Activated T-cell treated with anti-CD3 and anti-CD28 coated beads for 48 hours (primary cell): ENCODE measurements around the gene INPP4B.
"Not testable (repeated sequence)": the region's sequence is repeated elsewhere in the genome, so short reads cannot be mapped to it uniquely, and the experiment has no call there.

Source experiments
- DNase-seq: peaks from one replicate; pipeline ENCODE4 v3.0.0-alpha.2; 2020; ENCODE audit warnings: low read depth

INPP4B gene

DNA sequence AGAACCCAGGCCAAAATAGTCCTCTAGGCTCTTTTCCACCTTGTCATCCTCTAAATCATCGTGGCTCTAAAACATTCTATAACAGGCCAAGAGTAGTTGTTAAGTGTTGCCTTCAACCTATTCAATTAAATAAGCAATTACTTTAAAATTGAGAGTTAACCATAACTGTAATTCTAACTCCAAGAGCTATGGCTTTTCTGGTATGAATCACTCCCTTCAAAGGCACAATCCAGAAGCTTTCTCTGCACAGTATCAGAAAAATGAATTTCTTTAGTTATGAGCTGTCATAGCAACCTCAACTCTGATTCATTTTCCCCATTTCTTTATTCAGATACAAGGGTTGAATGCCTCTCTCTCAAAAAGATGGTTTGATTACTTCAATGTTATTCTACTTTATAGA, 21.7 kb downstream of the INPP4B start:
- no peak for DNase-seq

DNA sequence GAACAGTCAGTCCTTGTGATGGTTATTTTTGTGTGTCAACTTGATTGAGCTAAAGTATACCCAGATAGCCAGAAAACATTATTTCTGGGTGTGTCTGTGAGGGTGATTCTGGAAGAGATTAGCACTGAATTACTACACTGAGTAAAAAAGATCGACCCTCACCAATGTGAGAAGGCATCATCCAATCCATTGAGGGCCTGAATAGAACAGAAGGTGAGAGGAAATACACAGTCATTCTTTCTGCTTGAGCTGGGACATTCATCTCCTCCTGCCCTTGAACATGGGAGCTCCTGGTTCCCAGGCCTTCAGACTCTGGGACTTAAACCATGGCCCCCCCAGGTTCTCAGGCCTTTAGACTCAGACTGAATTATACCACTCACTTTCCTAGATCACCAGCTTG, 22.3 kb downstream of the INPP4B start:
- DNase-seq: no peak

DNA sequence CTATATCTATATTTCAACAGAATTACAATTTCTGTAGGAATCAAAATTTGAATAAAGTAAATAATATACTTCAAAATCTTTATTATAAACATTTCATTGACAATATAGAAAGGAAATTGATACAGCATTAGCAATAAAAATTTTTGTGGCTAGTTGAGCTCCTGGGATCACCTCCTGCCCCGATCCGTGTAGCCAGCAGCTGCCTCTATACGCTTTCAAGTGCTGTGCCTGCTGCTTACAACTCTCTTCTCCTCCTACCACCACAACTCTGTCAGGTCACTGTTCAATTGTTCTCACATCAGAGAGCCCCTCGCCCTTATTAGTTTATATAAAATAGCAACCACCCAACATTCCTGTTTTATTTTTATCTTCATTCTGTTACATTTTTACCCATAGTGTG, 27.6 kb downstream of the INPP4B start:
- no peak for DNase-seq

DNA sequence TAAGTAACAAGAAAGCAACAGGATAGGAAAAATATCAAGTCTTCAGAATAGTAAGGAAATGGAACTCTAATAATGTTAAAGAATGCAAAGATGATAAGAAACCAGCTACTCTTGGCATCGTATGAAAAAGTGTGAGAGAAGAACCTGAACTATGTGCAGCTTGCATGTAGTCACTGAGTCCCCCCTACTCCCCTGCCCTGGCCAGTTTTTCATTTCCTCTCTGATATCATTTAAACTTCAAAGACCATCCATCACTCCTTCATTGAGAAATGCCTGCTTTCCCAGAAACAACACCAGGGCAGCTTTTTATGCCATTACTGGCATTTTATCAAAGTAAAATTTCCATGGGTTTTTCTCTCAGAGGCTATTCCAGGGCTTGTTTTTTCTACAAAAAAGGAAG, 28.1 kb downstream of the INPP4B start:
- no peak for DNase-seq

DNA sequence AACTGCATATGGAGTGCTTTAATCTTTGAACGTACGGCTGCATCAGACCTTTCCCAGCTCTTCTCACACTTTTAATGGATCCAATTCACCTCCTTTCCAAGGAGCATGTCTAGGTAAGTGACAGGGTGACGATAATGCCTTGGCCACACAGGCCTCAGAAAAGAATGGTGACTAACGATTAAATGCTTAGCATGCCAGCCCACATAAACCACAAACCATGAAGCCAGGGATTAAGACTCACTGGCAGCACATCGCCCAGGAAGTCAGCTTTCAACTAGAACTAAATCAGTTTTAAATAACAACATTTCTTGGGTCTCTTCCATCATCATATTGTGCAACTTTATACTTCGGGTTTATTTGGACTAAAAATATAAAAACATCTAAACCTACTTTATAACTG, 28.7 kb downstream of the INPP4B start:
- peak; percentile 13 for DNase-seq

DNA sequence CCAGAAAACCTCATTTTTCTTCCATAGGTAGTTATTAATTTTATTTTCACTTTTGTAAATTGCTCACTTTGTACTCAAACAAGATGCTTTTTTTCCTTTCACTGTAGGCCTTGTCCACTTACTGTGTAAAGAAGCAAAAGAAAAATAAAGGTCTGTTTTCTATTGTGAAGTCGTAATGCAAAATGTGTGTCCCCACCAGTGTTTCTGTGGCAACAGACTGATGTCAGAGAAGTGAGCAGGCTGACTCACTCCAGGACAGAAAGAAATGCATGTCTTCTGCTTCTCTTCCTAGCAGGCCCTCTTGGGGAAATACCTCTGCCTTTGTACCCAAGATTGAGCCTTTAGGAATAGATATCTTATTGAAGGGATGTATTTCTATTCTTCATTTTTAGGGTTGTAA, 30.3 kb downstream of the INPP4B start:
- peak; percentile 24 for DNase-seq

DNA sequence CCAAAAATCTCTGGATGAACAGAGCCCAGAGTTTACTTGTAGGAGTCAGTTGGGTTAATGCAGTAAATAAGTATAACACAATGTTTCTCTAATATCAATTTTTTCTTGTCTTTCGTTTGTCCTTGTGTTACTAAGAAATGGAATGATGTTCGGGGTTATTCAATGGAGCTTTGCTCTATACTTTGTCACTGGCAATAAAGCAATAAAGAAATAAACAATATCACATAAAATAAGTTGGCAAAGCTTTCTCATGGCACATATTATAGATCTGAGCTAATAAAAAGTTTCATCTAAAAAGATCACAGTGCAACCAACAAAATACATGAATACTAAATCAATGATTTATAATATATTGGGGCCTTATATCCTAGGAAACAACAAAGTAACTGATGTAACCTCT, 32.7 kb downstream of the INPP4B start:
- no peak for DNase-seq

DNA sequence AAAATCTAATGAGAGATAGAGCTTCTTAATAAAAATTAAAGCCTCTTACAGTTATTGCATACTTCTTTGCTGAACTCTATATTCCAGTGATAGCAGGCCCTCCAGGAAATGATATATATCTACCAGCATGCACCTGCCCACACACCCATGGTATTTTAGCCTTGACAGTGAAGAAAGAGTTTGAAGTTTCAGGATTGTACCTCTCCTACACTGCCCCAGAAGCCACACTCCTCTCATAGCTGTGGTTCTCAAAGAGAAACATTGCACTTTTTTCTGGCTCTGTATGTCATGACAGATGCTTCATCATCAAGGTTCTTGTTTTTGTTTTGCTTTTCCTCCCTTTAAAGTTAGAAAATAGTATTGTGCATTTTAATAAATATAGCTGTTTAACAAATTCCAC, 34.0 kb downstream of the INPP4B start:
- no peak for DNase-seq

DNA sequence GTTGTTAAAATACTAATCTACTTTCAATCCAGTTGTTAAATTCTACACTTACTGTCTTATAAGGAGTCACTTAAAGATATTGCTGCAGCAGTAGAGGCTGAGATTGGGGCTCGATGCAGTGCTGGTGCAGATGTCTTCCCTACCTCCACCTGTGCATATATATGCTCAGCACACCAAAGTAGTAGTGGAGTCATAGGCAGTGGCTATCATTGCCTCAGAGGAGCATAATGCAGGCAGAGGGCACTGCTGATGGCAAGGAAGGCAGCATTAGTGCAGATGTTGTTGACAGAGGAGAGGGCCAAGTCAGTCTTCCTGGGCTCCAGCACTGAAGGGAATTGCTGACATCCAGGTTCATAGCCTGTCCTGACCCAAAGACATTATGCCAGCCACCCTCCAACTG, 35.1 kb downstream of the INPP4B start:
- DNase-seq: no peak

DNA sequence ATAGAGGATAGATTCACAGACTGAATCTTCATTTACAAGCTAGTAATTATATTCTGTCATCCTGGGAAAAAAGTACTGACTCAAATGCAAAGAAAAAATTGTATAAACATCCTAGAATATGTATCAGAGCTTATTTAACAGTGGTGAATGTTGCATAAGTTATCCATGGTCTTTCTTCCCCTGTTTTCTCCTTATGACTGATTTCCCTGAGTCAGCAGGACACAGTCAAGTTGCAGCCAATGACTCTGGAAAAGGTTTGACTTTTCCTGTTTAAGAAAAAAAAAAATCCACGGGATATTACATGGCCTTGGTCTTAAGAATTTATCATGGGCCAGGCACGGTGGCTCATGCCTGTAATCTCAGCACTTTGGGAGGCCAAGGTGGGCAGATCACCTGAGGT, 36.5 kb downstream of the INPP4B start:
- DNase-seq: no peak

DNA sequence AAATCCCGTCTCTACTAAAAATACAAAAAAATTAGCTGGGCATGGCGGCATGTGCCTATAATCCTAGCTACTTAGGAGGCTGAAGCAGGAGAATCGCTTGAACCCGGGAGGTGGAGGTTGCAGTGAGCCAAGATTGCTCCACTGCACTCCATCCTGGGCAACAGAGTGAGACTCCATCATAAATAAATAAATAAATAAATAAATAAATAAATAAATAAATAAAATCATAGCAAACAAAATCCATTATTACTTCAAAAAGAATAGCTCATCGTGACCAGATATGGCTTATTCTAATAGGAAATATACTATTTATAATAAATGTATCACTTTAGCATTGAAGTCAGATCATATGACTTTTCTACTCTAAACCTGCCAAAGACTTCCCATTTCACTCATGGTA, 42.2 kb downstream of the INPP4B start:
- not testable (repeated sequence) for DNase-seq

DNA sequence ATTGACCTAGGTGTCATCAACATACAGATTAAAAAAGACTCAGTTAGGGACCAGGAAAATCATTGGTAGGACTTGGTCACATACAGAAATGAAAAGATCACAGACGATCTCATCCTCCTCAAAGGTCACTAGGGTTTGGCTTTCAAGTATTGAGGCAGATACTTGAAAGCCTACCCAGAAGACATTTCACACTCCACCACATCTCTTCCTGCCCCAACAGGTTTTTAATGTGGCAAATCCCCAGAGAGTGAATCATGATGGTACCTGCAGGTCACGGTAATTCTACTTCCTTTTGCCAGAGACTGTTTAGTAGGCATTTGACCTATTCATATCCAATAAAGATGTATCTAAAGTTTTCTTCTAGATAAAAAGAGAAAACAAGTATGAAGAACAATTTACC, 44.1 kb downstream of the INPP4B start:
- no peak for DNase-seq

DNA sequence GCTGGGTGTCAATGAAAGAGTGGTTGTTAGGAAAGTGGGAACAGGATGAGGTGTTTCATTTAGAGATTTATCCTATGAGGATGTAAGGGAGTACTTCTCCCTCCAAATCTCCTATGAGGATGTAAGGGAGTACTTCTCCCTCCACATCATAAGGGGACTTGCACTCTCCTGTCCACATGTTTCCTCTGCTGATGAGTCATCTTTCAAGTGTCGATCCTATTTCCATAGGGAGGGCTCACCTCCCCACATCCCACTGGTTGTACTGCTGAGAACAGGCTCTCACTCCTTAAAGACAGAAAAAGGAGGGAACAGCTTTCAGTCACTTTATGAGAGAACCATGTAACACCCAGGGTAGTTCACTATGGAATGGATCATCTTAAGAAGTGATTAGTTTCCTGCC, 65.0 kb downstream of the INPP4B start:
- no peak for DNase-seq

DNA sequence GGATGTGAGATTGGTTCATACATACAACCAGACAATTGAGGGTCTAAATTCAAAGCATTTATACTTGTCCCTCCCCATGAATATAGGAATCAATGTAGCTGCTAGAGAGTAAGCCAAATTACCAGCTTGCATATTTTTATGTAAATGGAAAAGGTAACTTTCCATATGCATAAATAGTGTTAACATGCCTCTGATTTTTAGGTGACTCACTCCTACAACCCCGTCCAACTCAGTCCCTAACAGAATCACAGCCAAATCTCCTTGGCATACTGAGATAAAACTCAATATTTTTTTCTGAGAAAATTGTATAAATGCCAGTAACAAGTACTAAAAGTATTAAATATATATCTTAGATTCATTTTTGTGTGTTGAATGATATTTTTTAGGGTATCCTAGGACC, 67.2 kb downstream of the INPP4B start:
- no peak for DNase-seq

DNA sequence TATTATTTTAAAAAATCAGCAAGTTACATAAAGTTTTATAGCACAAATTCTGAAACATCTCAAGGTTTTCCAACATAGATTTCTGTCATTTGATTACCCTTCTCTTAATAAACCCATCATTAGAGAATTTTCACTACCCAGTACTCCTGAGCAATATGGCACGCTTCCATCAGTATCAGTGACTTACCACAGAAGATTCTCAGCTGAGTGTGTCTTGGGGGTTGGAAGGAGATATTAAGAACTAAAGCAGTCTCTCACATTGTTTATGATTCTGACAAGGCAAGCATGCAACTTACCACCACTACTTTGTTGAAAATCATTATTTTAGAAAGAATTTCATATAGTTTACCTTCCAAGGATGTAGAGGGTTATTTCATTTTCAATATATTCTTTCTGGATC, 67.7 kb downstream of the INPP4B start:
- DNase-seq: no peak

DNA sequence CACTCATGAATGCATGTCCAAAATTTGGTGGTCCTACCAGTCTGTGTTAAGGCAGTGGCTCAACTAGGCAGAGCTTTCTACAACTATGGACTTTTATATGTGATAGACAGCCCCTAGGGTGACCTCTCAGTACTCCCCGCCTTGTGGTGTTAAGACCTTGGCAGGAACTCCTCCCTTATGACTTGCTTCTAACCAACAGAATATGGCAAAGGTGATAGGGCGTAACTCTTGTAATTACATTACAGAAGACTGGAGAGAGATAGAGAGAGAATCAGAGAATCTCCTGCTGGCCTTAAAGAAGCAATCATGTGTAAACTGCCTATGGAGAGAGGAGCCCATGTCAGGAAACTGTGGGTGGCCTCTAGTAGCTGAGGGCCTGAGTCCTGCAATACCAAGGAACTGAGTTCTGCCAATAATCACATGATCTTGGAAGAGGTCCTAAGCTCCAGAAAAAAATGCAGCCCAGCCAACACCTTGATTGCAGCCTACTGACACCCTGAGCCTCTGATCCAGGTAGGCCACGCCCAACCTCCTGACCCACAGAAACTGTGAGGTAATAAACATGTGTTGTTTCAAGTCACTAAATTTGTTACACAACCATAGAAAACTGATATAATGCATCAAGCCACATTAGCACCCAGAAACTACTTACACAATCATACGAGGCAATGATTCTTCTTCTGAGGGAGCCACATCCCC, 68.9 kb downstream of the INPP4B start:
- DNase-seq: no peak

DNA sequence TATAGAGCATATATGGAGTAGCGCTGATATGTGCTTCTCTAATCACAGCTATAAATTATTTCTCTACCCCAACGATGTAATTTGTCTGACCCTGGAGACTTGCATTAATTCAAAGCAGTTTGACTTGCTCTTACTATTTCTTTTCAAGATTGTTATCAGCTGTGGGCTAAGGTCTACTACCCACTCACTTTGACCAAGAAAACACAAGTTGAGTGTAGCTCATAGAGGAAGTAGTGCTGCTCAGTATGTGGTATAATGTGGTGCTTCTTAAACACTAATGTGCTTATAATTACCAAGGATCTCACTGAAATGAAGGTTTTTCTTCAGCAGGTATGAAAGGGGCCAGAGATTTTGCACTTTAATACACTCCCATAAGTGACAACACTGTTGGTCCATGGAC, 70.1 kb downstream of the INPP4B start:
- DNase-seq: no peak

DNA sequence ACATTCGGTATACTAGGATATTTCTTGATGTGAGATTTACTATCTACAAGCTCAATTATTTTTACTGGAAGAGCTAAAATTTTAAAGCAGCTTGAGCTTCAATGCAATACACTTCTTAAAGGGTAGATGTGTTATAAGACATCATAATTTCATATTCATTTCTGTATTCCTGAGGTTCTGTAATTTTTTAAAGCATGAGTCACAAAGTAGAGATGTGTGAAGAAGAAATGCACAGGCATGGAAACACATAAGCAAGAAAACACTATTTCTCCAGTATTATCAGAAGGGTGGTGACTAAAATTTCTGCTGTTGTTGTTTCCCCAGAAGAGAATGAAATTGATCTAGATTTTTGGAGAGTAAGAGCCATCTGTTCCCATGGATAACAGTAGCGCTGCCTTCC, 72.6 kb downstream of the INPP4B start:
- DNase-seq: no peak

DNA sequence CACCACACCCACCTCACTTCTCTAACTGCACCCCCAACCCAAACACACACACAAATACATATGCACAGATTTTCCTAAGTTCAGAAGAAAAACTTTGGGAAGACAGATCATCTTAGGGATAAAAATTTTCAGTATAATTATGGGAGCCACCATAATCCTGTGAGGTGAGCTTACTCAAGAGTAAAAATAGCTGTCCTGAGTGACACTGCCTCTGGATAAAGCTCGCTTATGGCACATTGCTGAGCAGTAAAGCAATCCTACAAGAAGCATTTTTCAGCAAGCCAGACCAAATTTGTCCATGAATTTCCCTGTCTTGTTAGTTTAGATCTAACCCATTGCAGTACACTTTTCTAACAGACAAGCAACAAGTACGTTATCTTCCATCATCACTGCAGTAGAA, 83.8 kb downstream of the INPP4B start:
- no peak for DNase-seq

DNA sequence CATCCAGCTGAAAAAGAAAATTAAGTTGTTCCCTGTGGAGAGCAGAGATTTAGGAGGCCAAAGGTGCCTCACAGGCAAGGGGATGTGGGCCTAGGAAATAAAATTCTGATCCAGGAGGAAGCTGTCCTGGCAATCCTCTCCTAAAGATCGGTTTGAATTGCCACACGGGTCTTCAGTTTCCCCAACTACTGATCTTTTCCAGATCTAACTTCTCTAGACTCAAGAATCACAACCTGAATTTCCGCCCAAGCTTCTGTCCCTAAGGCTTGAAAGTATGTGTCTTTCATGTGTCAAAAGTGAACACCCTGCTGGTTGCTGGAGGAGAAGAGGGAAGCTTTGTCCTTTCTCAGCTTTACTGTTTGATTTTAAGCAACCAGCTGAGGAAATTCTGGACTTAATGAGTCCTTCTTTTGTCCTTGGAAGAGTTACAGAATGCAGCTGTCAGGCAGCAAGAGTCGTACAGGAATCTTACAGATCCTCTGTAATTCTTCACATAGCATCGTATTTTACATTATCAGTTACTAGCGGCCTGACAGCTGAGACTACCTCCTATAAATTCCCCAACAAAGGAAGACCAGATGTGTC, 93.8 kb downstream of the INPP4B start:
- no peak for DNase-seq

DNA sequence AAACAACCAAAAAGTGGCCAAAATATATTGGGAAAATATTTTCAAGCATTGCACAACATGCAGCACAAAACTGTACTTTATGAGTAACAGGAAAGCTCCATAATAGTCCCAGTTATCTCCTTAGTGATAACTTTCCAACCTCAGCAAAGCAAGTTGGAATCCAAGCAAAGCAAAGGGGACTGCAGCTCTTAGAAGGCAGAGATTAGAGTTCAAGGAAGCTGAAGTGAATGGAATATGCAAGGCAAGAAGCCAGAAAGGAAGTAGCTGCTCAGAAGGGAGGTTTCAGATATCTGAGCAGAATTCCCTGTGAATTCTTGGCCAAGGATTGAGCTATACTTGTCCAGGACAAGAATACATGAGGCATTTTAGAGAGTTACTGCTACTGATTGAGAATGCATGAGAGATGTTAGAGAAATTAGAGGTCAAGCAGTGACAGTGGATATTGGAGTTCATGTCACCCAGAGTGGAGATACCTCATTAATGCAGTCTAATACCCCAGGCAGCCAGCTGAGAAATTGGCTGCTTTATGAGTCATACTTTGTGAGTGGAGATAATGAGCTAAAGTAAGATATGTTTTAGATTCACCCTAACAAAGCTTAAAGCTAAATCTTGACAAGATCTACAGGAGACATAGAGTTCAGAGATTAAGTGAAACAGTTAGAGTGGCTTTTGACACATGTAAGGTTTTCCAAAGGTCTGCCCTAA, 102.8 kb downstream of the INPP4B start:
- DNase-seq: no peak

DNA sequence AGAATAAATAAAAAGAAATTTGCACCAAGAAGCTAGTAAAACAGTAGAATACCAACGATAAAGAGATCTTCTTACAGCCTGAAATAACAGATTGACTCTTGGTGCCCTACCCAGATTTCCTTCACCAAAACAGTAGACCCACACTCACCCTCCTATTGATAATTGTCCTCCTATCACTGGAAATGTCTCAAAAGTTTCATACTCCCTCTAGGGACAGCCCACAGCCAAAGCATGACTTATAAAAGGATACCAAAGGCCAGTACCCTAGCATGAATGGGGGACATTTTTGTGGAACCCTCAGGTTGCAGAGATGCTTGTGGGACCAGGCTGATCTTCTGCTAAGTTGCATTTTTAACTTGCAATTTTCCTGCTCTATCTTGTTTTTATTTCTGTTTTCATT, 104.1 kb downstream of the INPP4B start:
- DNase-seq: no peak

DNA sequence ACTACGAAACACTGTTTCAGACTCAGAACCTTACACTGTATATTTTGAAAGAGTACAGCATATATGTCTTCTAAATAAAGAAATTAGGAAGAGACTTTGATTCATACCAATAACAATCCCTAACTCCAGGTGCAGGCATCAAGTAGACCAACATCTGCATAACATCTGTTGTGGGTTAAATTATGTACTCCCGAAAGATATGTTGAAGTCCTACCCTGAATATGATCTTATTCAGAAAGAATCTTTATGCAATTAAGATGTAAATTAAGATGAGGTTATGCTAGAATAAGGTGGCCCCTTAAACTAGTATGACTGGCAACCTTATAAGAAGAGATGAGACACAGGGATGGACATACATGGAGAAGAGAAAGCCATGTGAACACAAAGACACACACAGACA, 117.9 kb downstream of the INPP4B start:
- no peak for DNase-seq

DNA sequence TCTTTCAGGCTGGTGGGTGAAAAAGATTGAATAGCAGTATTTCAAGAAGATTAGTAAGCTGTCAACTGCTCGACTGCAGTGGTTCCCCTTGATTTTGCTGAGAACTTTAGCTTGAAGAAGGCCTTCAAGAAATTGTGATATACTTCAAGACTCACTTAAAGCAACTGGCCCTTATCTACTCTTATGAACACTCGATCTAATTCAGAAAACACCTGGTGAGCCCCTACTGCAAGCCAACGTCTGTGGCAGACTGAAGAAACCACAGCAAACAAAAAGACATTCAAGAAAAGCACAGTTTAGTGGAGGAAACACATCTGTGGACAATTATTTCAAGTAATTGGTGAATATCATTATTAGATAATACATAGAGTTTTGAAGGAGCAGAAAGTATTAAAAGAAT, 119.0 kb downstream of the INPP4B start:
- DNase-seq: no peak
